ENCODE measurements around the gene TPM3. TPM values are rescaled to one million over a fixed set of nuclear protein-coding genes. Genes with fewer than 3 reads are reported as not detected.
A peak's percentile ranks its signal among the peaks of the same experiment; 100 is the strongest.

Gene TPM3
- total and polyA plus RNA-seq, 9 of the 15 experiments (the other 6 are each of a cell fraction or from before 2014, with no cell fraction given) = 202 to 604 (median 421) TPM

DNA sequence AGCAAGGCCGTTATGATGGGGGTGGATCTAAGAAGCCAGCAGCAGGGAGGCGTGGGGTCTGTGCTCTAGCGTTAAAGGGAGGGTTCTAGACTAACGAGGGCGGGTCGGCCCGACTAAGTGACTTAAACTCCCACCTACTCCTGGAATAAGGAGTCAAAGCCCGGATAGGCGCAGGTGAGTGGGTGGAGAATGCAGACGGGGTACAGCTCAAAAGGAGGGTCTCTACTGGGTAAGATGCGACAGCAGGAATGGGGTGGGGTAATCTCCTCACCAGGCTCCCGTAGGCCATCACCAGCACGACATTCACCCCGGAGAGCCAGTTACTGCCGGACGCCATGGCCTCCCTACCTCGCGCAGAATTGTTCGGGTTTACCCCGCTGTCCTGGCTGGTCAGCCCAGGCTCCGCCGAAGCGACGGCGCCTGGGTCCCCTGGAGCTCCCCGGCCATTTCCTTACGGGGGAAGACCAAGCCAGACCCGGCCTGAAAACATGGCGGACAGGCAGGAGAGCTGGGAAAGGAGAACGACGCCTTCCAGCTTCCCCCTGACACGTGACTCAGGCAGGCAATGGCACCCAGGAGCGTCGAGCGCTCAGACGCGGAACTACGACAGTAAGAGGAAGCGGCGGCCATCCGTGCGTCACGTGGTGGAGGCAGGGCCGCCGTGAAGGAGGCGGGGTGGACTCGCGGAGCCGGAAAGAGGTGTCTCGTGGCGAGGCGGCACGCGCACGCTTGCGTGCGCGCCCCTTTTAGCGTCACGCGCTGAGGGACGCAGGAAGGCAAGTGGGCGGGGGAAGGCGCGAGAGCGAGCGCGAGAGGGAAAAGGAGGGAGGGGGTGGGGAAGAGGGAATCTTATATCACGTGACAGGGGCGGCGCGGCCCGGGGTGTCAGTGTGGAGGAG lies 28.4 kb upstream of the TPM3 start, which contains the start of gene UBAP2L (continued):
- TF ChIP-seq, protein P1, sequence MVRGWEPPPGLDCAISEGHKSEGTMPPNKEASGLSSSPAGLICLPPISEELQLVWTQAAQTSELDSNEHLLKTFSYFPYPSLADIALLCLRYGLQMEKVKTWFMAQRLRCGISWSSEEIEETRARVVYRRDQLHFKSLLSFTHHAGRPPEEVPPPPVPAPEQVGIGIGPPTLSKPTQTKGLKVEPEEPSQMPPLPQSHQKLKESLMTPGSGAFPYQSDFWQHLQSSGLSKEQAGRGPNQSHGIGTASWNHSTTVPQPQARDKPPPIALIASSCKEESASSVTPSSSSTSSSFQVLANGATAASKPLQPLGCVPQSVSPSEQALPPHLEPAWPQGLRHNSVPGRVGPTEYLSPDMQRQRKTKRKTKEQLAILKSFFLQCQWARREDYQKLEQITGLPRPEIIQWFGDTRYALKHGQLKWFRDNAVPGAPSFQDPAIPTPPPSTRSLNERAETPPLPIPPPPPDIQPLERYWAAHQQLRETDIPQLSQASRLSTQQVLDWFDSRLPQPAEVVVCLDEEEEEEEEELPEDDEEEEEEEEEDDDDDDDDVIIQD (CRISPR knock-in tag; IDR thresholded peaks at IDR 0.05) = 0 out of 2 replicates have a peak, but pooled peaks have one; percentile 12
- TF ChIP-seq, protein P2, sequence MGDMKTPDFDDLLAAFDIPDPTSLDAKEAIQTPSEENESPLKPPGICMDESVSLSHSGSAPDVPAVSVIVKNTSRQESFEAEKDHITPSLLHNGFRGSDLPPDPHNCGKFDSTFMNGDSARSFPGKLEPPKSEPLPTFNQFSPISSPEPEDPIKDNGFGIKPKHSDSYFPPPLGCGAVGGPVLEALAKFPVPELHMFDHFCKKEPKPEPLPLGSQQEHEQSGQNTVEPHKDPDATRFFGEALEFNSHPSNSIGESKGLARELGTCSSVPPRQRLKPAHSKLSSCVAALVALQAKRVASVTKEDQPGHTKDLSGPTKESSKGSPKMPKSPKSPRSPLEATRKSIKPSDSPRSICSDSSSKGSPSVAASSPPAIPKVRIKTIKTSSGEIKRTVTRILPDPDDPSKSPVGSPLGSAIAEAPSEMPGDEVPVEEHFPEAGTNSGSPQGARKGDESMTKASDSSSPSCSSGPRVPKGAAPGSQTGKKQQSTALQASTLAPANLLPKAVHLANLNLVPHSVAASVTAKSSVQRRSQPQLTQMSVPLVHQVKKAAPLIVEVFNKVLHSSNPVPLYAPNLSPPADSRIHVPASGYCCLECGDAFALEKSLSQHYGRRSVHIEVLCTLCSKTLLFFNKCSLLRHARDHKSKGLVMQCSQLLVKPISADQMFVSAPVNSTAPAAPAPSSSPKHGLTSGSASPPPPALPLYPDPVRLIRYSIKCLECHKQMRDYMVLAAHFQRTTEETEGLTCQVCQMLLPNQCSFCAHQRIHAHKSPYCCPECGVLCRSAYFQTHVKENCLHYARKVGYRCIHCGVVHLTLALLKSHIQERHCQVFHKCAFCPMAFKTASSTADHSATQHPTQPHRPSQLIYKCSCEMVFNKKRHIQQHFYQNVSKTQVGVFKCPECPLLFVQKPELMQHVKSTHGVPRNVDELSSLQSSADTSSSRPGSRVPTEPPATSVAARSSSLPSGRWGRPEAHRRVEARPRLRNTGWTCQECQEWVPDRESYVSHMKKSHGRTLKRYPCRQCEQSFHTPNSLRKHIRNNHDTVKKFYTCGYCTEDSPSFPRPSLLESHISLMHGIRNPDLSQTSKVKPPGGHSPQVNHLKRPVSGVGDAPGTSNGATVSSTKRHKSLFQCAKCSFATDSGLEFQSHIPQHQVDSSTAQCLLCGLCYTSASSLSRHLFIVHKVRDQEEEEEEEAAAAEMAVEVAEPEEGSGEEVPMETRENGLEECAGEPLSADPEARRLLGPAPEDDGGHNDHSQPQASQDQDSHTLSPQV (IDR thresholded peaks at IDR 0.05) = peak; percentile 85
- TF ChIP-seq U2AF1 (optimal IDR thresholded peaks at IDR 0.05; ENCODE audit: low read depth, low read length) (no peak), SRF (CRISPR knock-in tag; IDR thresholded peaks at IDR 0.05) (peak in 1 of 2 experiments; percentile 67; a peak in 1 of 4 replicates), ERF (CRISPR knock-in tag; IDR thresholded peaks at IDR 0.05) (peak; percentile 82; the same call in 1 of the 2 replicates), JUND (IDR thresholded peaks at IDR 0.05; ENCODE audit: borderline replicate concordance, low read depth, low read length) (peak; percentile 58; the same call in 1 of the 2 replicates), JUND (tag; IDR thresholded peaks at IDR 0.05; ENCODE audit: borderline replicate concordance, low read depth, low read length) (peak; percentile 39; the same call in 1 of the 3 replicates), ZZZ3 (IDR thresholded peaks at IDR 0.05) (no peak), GABPB1 (CRISPR knock-in tag; IDR thresholded peaks at IDR 0.05) (peak; percentile 74; the same call in 1 of the 2 replicates), GTF2A2 (tag; IDR thresholded peaks at IDR 0.05) (no peak), ZNF41 (CRISPR knock-in tag; conservative IDR thresholded peaks at IDR 0.05) (no peak), TGIF2 (CRISPR knock-in tag; IDR thresholded peaks at IDR 0.05) (no peak), ZNF436 (CRISPR knock-in tag; IDR thresholded peaks at IDR 0.05) (no peak), RBFOX2 (IDR thresholded peaks at IDR 0.05; ENCODE audit: low read depth, low read length) (peak; percentile 96), ESRRA (IDR thresholded peaks at IDR 0.05; ENCODE audit: borderline replicate concordance, low read depth) (peak; percentile 51; the same call in 1 of the 2 replicates)
- TF ChIP-seq, protein P3, sequence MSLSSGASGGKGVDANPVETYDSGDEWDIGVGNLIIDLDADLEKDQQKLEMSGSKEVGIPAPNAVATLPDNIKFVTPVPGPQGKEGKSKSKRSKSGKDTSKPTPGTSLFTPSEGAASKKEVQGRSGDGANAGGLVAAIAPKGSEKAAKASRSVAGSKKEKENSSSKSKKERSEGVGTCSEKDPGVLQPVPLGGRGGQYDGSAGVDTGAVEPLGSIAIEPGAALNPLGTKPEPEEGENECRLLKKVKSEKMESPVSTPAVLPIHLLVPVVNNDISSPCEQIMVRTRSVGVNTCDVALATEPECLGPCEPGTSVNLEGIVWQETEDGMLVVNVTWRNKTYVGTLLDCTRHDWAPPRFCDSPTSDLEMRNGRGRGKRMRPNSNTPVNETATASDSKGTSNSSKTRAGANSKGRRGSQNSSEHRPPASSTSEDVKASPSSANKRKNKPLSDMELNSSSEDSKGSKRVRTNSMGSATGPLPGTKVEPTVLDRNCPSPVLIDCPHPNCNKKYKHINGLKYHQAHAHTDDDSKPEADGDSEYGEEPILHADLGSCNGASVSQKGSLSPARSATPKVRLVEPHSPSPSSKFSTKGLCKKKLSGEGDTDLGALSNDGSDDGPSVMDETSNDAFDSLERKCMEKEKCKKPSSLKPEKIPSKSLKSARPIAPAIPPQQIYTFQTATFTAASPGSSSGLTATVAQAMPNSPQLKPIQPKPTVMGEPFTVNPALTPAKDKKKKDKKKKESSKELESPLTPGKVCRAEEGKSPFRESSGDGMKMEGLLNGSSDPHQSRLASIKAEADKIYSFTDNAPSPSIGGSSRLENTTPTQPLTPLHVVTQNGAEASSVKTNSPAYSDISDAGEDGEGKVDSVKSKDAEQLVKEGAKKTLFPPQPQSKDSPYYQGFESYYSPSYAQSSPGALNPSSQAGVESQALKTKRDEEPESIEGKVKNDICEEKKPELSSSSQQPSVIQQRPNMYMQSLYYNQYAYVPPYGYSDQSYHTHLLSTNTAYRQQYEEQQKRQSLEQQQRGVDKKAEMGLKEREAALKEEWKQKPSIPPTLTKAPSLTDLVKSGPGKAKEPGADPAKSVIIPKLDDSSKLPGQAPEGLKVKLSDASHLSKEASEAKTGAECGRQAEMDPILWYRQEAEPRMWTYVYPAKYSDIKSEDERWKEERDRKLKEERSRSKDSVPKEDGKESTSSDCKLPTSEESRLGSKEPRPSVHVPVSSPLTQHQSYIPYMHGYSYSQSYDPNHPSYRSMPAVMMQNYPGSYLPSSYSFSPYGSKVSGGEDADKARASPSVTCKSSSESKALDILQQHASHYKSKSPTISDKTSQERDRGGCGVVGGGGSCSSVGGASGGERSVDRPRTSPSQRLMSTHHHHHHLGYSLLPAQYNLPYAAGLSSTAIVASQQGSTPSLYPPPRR (CRISPR knock-in tag; IDR thresholded peaks at IDR 0.05; ENCODE audit: borderline replicate concordance) = 0 out of 2 replicates have a peak, but pooled peaks have one; percentile 87

Data from K562 (cell line).